ENCODE measurements around the gene CCNF.
A peak's percentile ranks its signal among the peaks of the same experiment; 100 is the strongest.

Gene CCNF

GRCh38 chr16:2415085-2415484 lies 14.2 kb upstream of the CCNF start:
- in situ Hi-C loops (cut with HindIII; ENCODE audit: low pct_unique_long_range_greater_than_20kb, low sequenced_read_pairs) = no loop called here
- no peak for DNase-seq (ENCODE audit: low read depth in 1 of 2, low spot score in 1 of 2)
- no peak for TF ChIP-seq JUND (IDR thresholded peaks at IDR 0.05; ENCODE audit: low read depth)

GRCh38 chr16:2420035-2420434 lies 9.2 kb upstream of the CCNF start:
- TF ChIP-seq JUND (IDR thresholded peaks at IDR 0.05; ENCODE audit: low read depth) = no peak

GRCh38 chr16:2422123-2422867 lies 7.0 kb upstream of the CCNF start:
- DNase-seq (ENCODE audit: low read depth in 1 of 2, low spot score in 1 of 2) = no peak
- in situ Hi-C loops (cut with HindIII; ENCODE audit: low pct_unique_long_range_greater_than_20kb, low sequenced_read_pairs) = no loop called here
- no peak for TF ChIP-seq JUND (IDR thresholded peaks at IDR 0.05; ENCODE audit: low read depth)

More at GRCh38 chr16:2420035-2420434, 9.2 kb upstream of the CCNF start:
- in situ Hi-C loops (cut with HindIII; ENCODE audit: low pct_unique_long_range_greater_than_20kb, low sequenced_read_pairs) = no loop called here
- no peak for DNase-seq (ENCODE audit: low read depth in 1 of 2, low spot score in 1 of 2)

GRCh38 chr16:2424061-2425007 lies 4.9 kb upstream of the CCNF start:
- no peak for TF ChIP-seq JUND (IDR thresholded peaks at IDR 0.05; ENCODE audit: low read depth)
- in situ Hi-C loops (cut with HindIII; ENCODE audit: low pct_unique_long_range_greater_than_20kb, low sequenced_read_pairs) = no loop called here
- no peak for DNase-seq (ENCODE audit: low read depth in 1 of 2, low spot score in 1 of 2)

- no peak for TF ChIP-seq JUND (IDR thresholded peaks at IDR 0.05; ENCODE audit: low read depth)
- in situ Hi-C loops (cut with HindIII; ENCODE audit: low pct_unique_long_range_greater_than_20kb, low sequenced_read_pairs) = no loop called here
- DNase-seq (ENCODE audit: low read depth in 1 of 2, low spot score in 1 of 2) = no peak
These were observed 4.2 kb upstream of the CCNF start for GRCh38 chr16:2425008-2425518.

GRCh38 chr16:2425825-2426430 lies 3.3 kb upstream of the CCNF start:
- TF ChIP-seq JUND (IDR thresholded peaks at IDR 0.05; ENCODE audit: low read depth) = no peak
- in situ Hi-C loops (cut with HindIII; ENCODE audit: low pct_unique_long_range_greater_than_20kb, low sequenced_read_pairs) = no loop called here
- DNase-seq (ENCODE audit: low read depth in 1 of 2, low spot score in 1 of 2) = no peak

GRCh38 chr16:2426941-2427361 lies 2.3 kb upstream of the CCNF start:
- no peak for DNase-seq (ENCODE audit: low read depth in 1 of 2, low spot score in 1 of 2)
- no peak for TF ChIP-seq JUND (IDR thresholded peaks at IDR 0.05; ENCODE audit: low read depth)
- in situ Hi-C loops (cut with HindIII; ENCODE audit: low pct_unique_long_range_greater_than_20kb, low sequenced_read_pairs) = no loop called here

- DNase-seq (ENCODE audit: low read depth in 1 of 2, low spot score in 1 of 2) = no peak
- TF ChIP-seq JUND (IDR thresholded peaks at IDR 0.05; ENCODE audit: low read depth) = no peak
- in situ Hi-C loops (cut with HindIII; ENCODE audit: low pct_unique_long_range_greater_than_20kb, low sequenced_read_pairs) = no loop called here
These were observed 1.7 kb upstream of the CCNF start for GRCh38 chr16:2427526-2427925.

GRCh38 chr16:2428051-2428783 lies 1.0 kb upstream of the CCNF start:
- peak in 1 of 2 experiments; percentile 60 for DNase-seq (ENCODE audit: low read depth in 1 of 2, low spot score in 1 of 2)
- in situ Hi-C loops (cut with HindIII; ENCODE audit: low pct_unique_long_range_greater_than_20kb, low sequenced_read_pairs) = no loop called here

GRCh38 chr16:2428784-2429033 lies 538 bp upstream of the CCNF start:
- TF ChIP-seq JUND (IDR thresholded peaks at IDR 0.05; ENCODE audit: low read depth) = no peak
- DNase-seq (ENCODE audit: low read depth in 1 of 2, low spot score in 1 of 2) = no peak
- in situ Hi-C loops (cut with HindIII; ENCODE audit: low pct_unique_long_range_greater_than_20kb, low sequenced_read_pairs) = no loop called here

More at GRCh38 chr16:2428051-2428783, 1.0 kb upstream of the CCNF start:
- TF ChIP-seq JUND (IDR thresholded peaks at IDR 0.05; ENCODE audit: low read depth) = no peak

- TF ChIP-seq JUND (IDR thresholded peaks at IDR 0.05; ENCODE audit: low read depth) = no peak
- in situ Hi-C loops (cut with HindIII; ENCODE audit: low pct_unique_long_range_greater_than_20kb, low sequenced_read_pairs) = no loop called here
- DNase-seq (ENCODE audit: low read depth in 1 of 2, low spot score in 1 of 2) = peak; percentile 69 to 92
These were observed 770 bp downstream of the CCNF start for GRCh38 chr16:2429771-2430663.
